A673 (cell line): ENCODE measurements around the gene CFP. TPM values are rescaled to one million over a fixed set of nuclear protein-coding genes. Genes with fewer than 3 reads are reported as not detected.

ENCODE experiments used
- BruUV-seq: library from RNA; stranded (reverse); fragments of 400-500 nt; replicated peaks from 2 replicates; lab custom pipeline; 2021; lab: Mats Ljungman, UMichigan
- CTCF ChIA-PET: fragments of 300-600 bp; sonication (Branson Sonifier 250); formaldehyde crosslinking; loops from one replicate; lab custom pipeline; 2022; ENCODE audit warnings: antibody characterized with exemption; lab: Charles Lee
- POLR2A ChIA-PET: fragments of 300-600 bp; sonication (Branson Sonifier 250); formaldehyde crosslinking; loops from one replicate; lab custom pipeline; 2022; ENCODE audit warnings: antibody characterized with exemption; ENCODE audit not compliant: low non-redundant PET; lab: Charles Lee
- DNase-seq: peaks from one replicate; pipeline ENCODE4 v3.0.0-alpha.2; 2015; ENCODE audit warnings: low spot score
- H3K27ac ChIP-seq: fragments of 200-600 bp; sonication (generic); 2 replicates; pipeline ENCODE4 v1.5.1; 2016; ENCODE audit warnings: mixed run types, low read depth, mild to moderate bottlenecking, mixed read lengths, antibody characterized with exemption, low read length; ENCODE audit not compliant: poor library complexity, severe bottlenecking
- H3K27me3 ChIP-seq: fragments of 200-600 bp; sonication (generic); replicated peaks from 2 replicates; pipeline ENCODE4 v1.6.1; 2017; ENCODE audit warnings: mixed run types, low read depth, mild to moderate bottlenecking, mixed read lengths, antibody characterized with exemption, low read length; ENCODE audit not compliant: insufficient read depth, poor library complexity
- H3K36me3 ChIP-seq: fragments of 200-600 bp; sonication (generic); 2 replicates; pipeline ENCODE4 v1.6.1; 2016; ENCODE audit warnings: mixed run types, mild to moderate bottlenecking, mixed read lengths, antibody characterized with exemption, low read length; ENCODE audit not compliant: insufficient read depth, poor library complexity, severe bottlenecking
- H3K4me1 ChIP-seq: fragments of 200-600 bp; sonication (generic); 2 replicates; pipeline ENCODE4 v1.6.1; 2017; ENCODE audit warnings: mixed run types, mild to moderate bottlenecking, mixed read lengths, antibody characterized with exemption, low read length; ENCODE audit not compliant: insufficient read depth, poor library complexity, severe bottlenecking
- H3K4me3 ChIP-seq: fragments of 200-600 bp; sonication (generic); 2 replicates; pipeline ENCODE4 v1.5.1; 2016; ENCODE audit warnings: low read depth, mixed run types, mild to moderate bottlenecking, mixed read lengths, low read length; ENCODE audit not compliant: poor library complexity, severe bottlenecking
- H3K9me3 ChIP-seq: fragments of 200-600 bp; sonication (generic); 2 replicates; pipeline ENCODE4 v1.6.1; 2016; ENCODE audit warnings: mixed run types, low read depth, mild to moderate bottlenecking, mixed read lengths, antibody characterized with exemption, low read length; ENCODE audit not compliant: poor library complexity, severe bottlenecking
- CTCF ChIP-seq: fragments of 300-800, 200-600 bp; sonication (generic); conservative IDR thresholded peaks from 2 replicates; pipeline ENCODE4 v1.5.1; 2017; ENCODE audit warnings: low read depth, mild to moderate bottlenecking, antibody characterized with exemption, low read length, moderate library complexity, mixed read lengths
- EZH2 ChIP-seq: fragments of 200-600 bp; sonication (generic); IDR thresholded peaks from 2 replicates; pipeline ENCODE4 v1.6.1; 2017; ENCODE audit warnings: borderline replicate concordance, low read depth, mild to moderate bottlenecking, mixed read lengths, antibody characterized with exemption, low read length; ENCODE audit not compliant: poor library complexity, severe bottlenecking
- intact Hi-C: fragments of 100-400 bp; cut with micrococcal nuclease; formaldehyde crosslinking; loops from one replicate; pipeline ENCODE4 v1.10.0; 2022; ENCODE audit not compliant: unreplicated experiment
- total RNA-seq: library from RNA; stranded (reverse); gene quantifications from 2 replicates; pipeline ENCODE4 v1.2.3, GENCODE V29; 2021

The CFP gene
- total RNA-seq, 1 experiment from 2014 or later, result 2.3 TPM

- CTCF ChIA-PET, result no interaction called here
- TF ChIP-seq EZH2 (no peak), CTCF (no peak)
- no peak overlapping the region for H3K4me3 ChIP-seq
- POLR2A ChIA-PET, result no interaction called here
- no peak overlapping the region for H3K27ac ChIP-seq
- H3K9me3 ChIP-seq, result no peaks in the 10 kb centered on the region
- intact Hi-C loops, result no loop called here
- DNase-seq, result no peak
- H3K4me1 ChIP-seq, result peaks cover under 1% of the 10 kb centered on the region
- no TSS peak for BruUV-seq
- no peaks in the 10 kb centered on the region for H3K27me3 ChIP-seq
- no peaks in the 10 kb centered on the region for H3K36me3 ChIP-seq
Observed at GRCh38 chrX:47612418-47612817, 17.3 kb downstream of the CFP start.

- no TSS peak for BruUV-seq
- H3K4me3 ChIP-seq, result no peak overlapping the region
- no peaks in the 10 kb centered on the region for H3K9me3 ChIP-seq
- H3K36me3 ChIP-seq, result no peaks in the 10 kb centered on the region
- TF ChIP-seq CTCF, result no peak
- no peak for TF ChIP-seq EZH2
- peaks cover 3% of the 10 kb centered on the region for H3K4me1 ChIP-seq
- no peak for DNase-seq
- ChIA-PET POLR2A (no interaction called here), CTCF (no interaction called here)
- intact Hi-C loops, result no loop called here
- no peak overlapping the region for H3K27ac ChIP-seq
- H3K27me3 ChIP-seq, result no peaks in the 10 kb centered on the region
Observed at GRCh38 chrX:47611926-47612325, 17.8 kb downstream of the CFP start.

- ChIA-PET POLR2A (no interaction called here), CTCF (no interaction called here)
- Histone ChIP-seq H3K36me3 (no peaks in the 10 kb centered on the region), H3K27me3 (no peaks in the 10 kb centered on the region), H3K27ac (no peak overlapping the region), H3K4me1 (peaks cover 3% of the 10 kb centered on the region), H3K9me3 (no peaks in the 10 kb centered on the region), H3K4me3 (no peak overlapping the region)
- intact Hi-C loops, result no loop called here
- TF ChIP-seq EZH2, result no peak
- TF ChIP-seq CTCF, result no peak
- BruUV-seq, result no TSS peak
- DNase-seq, result no peak
Observed at GRCh38 chrX:47611489-47611888, 18.2 kb downstream of the CFP start.
